NCI-H460 (cell line): Measurements from ENCODE around the gene UBE3B. TPM values are rescaled to one million over a fixed set of nuclear protein-coding genes. Genes with fewer than 3 reads are reported as not detected.

Experiments used
- DNase-seq: peaks from one replicate; pipeline ENCODE4 v3.0.0-alpha.2; 2016; ENCODE audit warnings: low read depth; ENCODE audit errors: extremely low read depth
- total RNA-seq: library from RNA; depleted of rRNA; stranded (reverse); fragments of >200 nt; shearing (Covaris generic); gene quantifications from 2 replicates; pipeline ENCODE4 v1.2.3, GENCODE V29; 2014; rRNA removed

Gene UBE3B
- total RNA-seq, 1 experiment from 2014 or later: 27.1 TPM

DNA sequence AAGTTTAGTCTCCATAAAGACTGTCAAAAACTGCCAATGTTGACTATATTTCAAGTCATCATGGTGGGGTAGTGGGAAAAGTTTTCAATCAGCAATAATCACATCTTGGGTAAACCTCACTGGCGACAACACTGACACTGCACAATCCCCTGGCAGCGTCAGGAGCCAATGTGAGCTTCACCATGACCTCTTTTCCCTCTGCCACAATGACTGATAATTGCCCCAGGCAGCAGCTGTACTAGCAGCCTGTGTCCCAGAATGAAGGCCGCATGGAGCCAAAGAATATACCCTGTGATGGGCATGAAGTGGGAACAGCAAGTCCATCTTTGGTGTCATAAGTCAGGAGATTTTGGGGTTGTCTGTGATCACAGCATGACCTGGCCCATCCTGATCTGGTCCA is 90.5 kb downstream of the UBE3B start:
- DNase-seq: no peak

DNA sequence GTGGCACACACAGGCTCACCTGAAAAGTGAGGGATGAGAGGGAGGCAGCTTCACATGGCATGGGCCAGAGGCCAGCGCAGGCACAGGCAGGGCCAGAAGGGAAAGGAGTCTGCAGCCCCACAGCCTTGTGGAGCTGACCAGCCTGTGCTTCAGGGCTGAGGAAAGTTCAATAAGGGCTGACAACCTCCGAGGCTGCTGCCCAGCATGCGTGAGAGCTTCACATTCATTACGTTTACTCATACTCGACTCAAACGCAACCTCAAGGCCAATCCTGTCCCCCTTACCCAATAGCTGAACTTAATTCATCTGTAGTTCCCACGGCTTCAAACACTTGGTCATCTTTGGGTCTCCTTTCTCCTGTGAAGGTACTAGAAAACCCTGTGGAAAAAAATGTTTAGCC is 91.1 kb downstream of the UBE3B start:
- no peak for DNase-seq

DNA sequence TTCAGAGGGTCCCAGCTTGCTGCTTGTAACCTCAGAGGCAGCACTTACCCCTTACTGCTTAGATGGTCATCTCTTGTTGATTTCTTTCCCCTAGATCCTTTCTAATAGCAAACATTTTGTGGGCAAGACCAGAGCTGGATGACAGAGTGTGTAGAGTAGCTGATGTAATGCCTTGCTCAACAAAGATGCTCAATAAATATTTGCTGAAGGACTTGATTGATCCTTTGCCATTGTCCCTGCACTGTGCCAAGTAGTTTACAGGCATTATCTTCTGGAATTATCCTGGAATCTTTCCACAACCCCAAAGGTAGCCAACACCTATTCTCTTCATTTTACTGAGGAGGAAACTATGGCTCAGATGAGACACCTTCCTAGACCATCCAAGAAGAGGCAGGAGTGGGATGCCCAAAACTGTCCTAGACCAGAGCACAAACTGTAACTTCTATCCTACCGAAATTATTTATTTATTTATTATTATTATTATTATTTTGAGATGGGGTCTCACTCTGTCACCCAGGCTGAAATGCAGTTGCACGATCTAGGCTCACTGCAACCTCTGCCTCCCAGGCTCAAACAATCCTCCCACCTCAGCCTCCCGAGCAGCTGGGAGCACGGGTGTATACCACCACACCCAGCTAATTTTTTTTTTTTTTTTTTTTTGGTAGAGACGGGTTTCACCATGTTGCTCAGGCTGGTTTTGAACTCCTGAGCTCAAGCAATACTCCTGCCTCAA is 94.5 kb downstream of the UBE3B start:
- no peak for DNase-seq

DNA sequence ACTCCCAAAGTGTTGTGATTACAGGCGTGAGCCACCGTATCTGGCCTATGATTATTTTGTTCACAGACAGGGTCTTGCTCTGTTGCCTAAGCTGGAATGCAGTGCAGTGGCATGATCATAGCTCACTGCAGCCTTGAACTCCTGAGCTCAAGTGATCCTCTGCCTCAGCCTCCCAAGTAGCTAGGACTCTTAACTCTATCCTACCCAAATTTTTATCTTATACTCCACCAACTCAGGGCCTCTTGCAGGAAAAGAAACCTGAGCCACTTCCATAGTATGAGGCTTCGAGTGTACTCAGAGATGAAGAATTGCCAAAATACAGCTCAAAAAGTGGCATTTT is 95.0 kb downstream of the UBE3B start:
- no peak for DNase-seq

DNA sequence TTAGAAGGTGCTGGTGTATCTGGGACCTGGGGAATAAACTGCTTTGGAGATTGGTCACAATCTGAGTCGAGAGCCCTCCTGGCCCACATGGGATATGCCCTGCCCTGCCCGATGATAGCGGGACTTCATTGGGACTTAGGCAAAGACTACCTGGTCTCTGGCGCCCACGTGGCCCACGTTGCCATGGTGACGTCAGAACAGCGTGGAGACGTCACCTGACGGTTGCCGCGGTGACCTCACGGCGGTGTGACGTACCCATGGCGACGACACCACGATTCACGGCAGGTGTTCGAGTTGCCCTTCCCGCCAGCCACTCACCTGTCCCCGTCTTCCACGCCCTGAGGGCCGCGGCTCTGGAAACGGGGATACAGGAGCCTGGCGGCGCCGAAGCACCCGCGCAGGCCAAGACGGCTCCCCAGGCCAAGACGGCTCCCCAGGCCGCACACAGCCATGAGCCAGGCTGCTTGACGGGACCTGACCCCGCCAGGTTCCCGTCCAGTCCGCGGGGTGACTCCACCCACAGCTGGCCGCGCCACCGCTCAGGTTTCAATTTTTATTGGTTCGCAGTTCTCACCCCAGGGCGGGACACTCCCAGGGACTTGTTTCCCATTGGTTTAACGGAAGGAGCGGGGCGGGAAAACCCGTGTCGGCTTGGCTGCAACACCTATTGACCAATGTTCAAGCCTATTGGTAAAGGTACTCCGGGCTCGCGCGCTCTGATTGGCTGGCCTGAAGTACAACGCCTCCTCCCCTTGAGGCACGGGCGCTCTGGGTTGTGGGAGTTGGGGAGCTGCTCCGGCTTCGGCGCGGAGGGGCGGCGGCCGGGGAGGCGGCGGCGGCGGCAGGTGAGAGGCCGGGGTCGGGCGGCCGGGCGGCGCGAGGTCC is 95.8 kb downstream of the UBE3B start, which contains the start of the genes MMAB and MVK:
Gene MMAB (minus strand): TSS at position 476 of the 885 bp plus-strand sequence. CDS start 24 bp downstream, at position 452.
Gene MVK (plus strand): TSS at position 766 of the 885 bp plus-strand sequence. CDS start 1,029 bp downstream, outside the sequence.
- DNase-seq: peak; percentile 99

DNA sequence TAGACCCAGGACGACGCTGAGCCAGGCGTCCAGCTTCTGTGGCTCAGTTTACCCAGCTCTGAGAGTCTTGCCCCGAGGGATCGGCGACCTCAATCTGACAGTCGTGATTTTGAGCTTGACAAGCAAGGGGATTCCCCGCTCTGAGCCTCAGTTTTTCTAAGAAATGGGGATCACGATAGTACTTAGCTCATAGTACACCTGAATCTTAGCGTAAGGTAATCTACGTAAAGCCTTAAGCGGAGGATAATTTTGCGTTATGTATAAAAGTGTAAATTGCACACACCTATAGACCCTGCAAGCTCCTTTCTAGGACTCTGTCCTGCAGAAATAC is 96.4 kb downstream of the UBE3B start:
- DNase-seq: no peak

DNA sequence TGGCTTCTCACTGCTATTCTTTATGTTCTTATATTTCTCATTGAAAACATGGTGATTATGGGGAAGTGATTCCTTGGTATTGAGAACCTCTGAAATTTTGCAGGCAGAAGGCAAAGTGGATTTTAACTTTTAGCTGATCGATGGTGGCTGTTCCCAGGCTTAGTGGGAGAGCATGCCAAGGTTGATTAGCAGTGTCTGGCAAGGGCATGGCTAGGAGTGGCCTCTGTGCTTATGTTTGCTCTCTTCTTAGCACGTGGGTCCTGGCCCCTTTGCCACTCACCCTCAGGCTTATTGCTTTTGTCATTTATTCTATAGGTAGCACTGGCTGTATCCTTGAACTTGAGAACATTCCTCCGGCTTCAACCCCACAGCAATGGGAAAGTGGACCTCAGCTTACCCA is 98.2 kb downstream of the UBE3B start:
- DNase-seq: no peak

DNA sequence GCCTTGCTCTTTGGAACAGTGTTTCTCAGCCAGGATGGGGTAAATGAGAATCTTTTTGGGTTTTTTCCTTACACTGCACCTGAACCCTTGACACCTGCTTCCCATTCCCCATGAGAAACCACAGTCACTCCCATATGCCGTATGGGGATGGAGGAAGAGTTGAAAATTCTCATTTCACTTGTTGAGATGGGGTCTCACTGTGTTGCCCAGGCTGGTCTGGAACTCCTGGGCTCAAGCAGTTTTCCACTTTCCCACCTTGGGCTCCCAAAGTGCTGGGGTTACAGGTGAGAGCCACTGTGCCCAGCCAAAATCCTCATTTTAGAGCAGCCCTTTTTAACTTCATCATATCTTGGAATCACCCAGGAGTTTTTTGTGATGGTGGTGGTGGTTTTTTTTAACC is 99.9 kb downstream of the UBE3B start:
- DNase-seq: no peak

DNA sequence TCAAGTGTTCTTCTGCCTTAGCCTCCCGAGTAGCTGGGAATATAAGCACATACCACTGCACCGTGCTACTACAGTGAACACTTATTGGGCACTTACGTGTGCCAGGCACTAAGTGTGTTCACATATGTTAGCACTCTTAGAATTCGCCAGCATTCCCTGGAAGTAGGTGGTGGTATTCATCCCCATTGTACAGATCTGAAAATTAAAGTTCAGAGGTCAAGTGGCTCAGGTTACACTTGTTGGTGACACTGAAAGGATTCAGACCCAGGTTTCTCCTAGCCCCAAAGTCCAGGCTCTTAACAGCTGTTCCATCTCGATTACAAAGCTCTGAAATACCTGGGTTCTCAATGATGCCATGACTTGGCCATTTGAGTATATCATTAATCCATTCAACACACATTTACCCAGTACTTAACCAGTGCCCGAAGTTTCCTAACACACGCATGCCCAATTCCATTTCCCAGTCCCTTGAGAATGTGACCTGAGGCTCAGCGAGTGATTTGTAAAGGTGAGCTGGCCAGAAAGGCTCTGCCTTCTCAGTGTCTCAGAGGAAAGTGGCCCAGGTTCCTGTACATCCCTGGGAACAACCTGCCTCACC is 101.0 kb downstream of the UBE3B start:
- no peak for DNase-seq

DNA sequence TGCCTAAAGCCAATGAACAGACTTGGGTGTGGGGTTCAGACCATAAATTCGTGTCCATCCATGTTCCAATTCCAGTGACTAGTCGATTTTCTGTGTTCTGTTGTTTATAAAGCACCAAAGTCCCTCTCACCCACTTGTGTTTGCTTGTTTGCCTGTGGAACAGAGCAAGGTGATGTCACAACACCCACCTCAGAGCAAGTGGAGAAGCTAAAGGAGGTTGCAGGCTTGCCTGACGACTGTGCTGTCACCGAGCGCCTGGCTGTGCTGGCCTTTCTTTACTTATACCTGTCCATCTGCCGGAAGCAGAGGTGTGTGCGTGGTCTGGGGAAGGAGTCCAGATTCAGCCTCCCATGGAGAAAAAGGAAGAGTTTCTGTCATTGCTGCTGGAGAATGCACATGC is 102.2 kb downstream of the UBE3B start:
- DNase-seq: no peak

DNA sequence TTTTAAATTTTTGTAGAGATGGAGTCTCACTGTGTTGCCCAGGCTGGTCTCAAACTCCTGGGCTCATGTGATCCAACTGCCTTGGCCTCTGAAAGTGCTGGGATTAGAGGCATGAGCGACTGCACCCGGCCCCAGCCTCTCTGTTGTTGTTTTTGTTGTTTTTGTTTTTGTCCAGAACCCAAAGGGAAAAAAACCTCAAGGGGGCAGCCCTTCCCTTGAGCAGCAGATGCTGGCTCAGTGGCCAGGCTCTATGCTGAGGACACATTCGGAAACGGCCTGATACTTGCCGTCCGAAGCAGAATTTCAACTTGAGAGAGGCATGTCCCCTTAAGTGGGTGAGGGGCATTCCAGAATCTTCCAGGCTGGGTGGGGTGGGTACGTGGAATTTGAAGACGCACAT is 102.8 kb downstream of the UBE3B start:
- no peak for DNase-seq

DNA sequence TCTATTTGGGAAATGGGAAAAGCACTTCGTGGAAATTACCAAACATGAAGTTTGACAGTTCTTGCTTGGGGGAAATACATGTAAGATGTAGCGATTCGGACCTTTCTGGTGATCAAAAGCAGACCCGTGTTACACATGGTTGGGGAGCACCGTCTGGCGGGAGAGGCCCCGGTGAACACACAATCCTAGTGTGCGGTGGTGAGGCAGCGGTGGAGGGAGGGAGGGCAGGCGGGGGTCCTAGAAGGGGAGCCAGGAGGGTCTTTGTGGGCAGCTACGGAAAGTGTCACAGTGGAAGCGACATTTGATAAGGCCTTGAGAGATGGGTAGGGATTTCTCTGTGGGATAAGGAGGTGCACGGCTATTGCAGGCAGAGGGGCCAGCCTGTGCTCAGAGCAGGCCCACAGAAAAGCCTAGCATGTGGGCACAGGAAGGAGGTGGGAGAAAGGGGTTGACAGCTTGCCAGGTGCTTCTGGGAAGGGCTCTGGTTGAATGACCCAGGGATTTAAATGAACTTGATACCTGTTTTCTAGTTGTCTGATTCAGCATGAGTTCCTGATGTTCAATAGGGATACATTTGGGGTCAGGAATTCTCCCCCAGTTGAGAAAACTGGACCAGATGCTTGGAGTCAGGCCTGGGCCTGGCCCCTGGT is 103.4 kb downstream of the UBE3B start:
- no peak for DNase-seq

DNA sequence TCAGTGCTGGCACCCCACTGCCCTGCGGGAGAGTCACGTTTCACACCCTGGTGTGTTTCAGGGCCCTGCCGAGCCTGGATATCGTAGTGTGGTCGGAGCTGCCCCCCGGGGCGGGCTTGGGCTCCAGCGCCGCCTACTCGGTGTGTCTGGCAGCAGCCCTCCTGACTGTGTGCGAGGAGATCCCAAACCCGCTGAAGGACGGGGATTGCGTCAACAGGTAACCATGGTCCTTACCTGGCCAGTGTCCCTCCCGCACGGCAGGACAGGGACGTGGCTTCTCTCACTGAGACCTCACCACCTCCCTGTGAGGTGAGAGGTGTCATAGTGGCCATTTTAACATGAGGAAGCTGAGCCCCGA is 103.9 kb downstream of the UBE3B start:
- no peak for DNase-seq

DNA sequence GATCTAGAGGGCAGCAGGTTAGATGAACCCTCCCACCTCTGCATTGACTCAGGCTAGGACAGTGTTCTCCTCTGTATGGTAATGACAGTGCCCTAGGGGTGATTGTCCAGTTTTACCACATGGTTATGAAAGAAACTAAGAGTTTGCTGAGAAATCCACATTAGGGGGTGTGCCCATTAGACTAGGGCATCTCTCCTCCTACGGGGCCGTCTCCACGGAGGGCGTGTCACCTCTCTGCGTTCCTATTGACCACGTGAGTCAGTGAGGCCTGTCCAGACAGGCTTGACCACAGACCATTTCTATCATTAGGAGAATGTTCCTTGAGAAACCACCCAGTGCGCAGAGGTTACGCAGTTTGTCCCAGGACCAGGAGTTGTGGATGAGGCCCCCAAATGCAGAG is 104.4 kb downstream of the UBE3B start:
- no peak for DNase-seq

DNA sequence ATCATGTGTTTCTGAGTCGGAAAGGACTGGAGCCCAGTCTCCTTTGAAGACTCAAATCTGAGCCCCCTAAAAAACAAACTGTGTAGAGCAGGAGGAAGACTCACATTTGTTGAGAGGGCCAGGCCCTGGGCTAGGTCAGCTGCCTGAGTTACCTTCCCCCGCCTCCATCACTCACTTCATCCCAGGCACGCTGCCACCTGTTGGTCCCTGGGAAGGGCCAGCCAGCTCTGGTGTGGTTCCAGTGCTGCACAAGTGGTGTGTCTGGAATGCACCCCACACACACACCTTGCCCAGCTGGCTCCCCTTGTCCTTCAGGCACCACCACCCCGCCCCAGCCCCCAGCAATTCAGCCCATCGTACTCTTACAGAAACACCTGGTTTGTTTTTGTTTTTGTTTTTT is 105.2 kb downstream of the UBE3B start:
- DNase-seq: no peak

DNA sequence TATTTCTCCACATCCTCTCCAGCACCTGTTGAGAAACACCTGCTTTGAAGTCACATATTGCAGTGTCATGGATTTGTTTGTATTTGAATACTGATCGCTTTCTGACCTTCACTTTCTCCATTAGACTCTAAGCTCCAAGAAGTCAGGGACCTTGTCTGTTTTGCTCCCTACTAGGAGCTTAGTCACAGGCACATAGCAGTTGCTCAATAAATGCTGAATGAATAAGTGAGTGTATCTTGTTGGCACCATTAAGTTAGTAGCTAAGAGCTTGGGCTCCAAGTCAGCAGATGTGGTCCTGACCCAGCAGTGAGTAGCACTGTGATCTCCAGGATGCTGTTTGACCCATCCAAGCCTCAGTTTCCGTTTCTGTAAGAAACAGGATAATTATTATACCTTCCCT is 106.3 kb downstream of the UBE3B start:
- DNase-seq: no peak

Other genes starting within 250 kb of the UBE3B start
- not detected in 2 replicates for gene FOXN4, start 168.3 kb upstream of the UBE3B start, total RNA-seq
- gene MYO1H, start 129.7 kb upstream of the UBE3B start, total RNA-seq: not detected in 2 replicates
- 15.2 and 22.6 TPM in 2 replicates for gene KCTD10, start 334 bp upstream of the UBE3B start, total RNA-seq
- gene MMAB, start 95.9 kb downstream of the UBE3B start, total RNA-seq: 25.6 and 34.6 TPM in 2 replicates
- 4.4 and 6.4 TPM in 2 replicates for gene MVK, start 96.2 kb downstream of the UBE3B start, total RNA-seq
- 0.25 and 0.78 TPM in 2 replicates for gene FAM222A, start 236.2 kb downstream of the UBE3B start, total RNA-seq